ENCODE results near the gene TWF2.
A peak's percentile ranks its signal among the peaks of the same experiment; 100 is the strongest.

GRCh38 chr3:52253314-52254304 lies 14.7 kb upstream of the TWF2 start:
- no peak for TF ChIP-seq CTCF (IDR thresholded peaks at IDR 0.05; ENCODE audit: insufficient read depth, low read length)
- TF ChIP-seq, protein P1, sequence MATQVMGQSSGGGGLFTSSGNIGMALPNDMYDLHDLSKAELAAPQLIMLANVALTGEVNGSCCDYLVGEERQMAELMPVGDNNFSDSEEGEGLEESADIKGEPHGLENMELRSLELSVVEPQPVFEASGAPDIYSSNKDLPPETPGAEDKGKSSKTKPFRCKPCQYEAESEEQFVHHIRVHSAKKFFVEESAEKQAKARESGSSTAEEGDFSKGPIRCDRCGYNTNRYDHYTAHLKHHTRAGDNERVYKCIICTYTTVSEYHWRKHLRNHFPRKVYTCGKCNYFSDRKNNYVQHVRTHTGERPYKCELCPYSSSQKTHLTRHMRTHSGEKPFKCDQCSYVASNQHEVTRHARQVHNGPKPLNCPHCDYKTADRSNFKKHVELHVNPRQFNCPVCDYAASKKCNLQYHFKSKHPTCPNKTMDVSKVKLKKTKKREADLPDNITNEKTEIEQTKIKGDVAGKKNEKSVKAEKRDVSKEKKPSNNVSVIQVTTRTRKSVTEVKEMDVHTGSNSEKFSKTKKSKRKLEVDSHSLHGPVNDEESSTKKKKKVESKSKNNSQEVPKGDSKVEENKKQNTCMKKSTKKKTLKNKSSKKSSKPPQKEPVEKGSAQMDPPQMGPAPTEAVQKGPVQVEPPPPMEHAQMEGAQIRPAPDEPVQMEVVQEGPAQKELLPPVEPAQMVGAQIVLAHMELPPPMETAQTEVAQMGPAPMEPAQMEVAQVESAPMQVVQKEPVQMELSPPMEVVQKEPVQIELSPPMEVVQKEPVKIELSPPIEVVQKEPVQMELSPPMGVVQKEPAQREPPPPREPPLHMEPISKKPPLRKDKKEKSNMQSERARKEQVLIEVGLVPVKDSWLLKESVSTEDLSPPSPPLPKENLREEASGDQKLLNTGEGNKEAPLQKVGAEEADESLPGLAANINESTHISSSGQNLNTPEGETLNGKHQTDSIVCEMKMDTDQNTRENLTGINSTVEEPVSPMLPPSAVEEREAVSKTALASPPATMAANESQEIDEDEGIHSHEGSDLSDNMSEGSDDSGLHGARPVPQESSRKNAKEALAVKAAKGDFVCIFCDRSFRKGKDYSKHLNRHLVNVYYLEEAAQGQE (IDR thresholded peaks at IDR 0.05; ENCODE audit: insufficient replicate concordance, low read depth): no peak
- peak; percentile 93 for TF ChIP-seq POLR2AphosphoS5 (IDR thresholded peaks at IDR 0.05; ENCODE audit: low read depth)
- no peak for TF ChIP-seq GABPA (IDR thresholded peaks at IDR 0.05; ENCODE audit: low read depth)
- peak; percentile 99 for TF ChIP-seq SPI1 (IDR thresholded peaks at IDR 0.05; ENCODE audit: borderline replicate concordance, low read depth)
